GM18505 (cell line): Measurements from ENCODE around the gene CNTLN.
"Not testable (repeated sequence)": the region's sequence is repeated elsewhere in the genome, so short reads cannot be mapped to it uniquely, and the experiment has no call there.

ENCODE experiments used
- ATAC-seq: cut with Tn5 transposase; IDR thresholded peaks from one replicate; pipeline ENCODE4 v1.9.1; 2021; ENCODE audit not compliant: unreplicated experiment
- POLR2A ChIP-seq: IDR thresholded peaks from 4 replicates; pipeline ENCODE4 v1.6.1; 2011; ENCODE audit warnings: borderline replicate concordance; ENCODE audit not compliant: insufficient read depth, insufficient read length; ENCODE audit errors: extremely low read depth

CNTLN gene

GRCh38 chr9:17293685-17294084 lies 158.8 kb downstream of the CNTLN start:
- no peak for TF ChIP-seq POLR2A
- ATAC-seq: no peak

- TF ChIP-seq POLR2A: no peak
- ATAC-seq: no peak
These were observed 160.2 kb downstream of the CNTLN start for GRCh38 chr9:17294822-17295624.

- ATAC-seq: no peak
- no peak for TF ChIP-seq POLR2A
These were observed 180.5 kb downstream of the CNTLN start for GRCh38 chr9:17315341-17315740.

GRCh38 chr9:17318821-17319320 lies 184.0 kb downstream of the CNTLN start:
- no peak for ATAC-seq
- no peak for TF ChIP-seq POLR2A

- ATAC-seq: no peak
- no peak for TF ChIP-seq POLR2A
These were observed 185.0 kb downstream of the CNTLN start for GRCh38 chr9:17319864-17320263.

GRCh38 chr9:17322882-17323864 lies 188.3 kb downstream of the CNTLN start:
- no peak for ATAC-seq
- TF ChIP-seq POLR2A: no peak

GRCh38 chr9:17328331-17328730 lies 193.5 kb downstream of the CNTLN start:
- ATAC-seq: no peak
- TF ChIP-seq POLR2A: no peak

- no peak for ATAC-seq
- no peak for TF ChIP-seq POLR2A
These were observed 195.3 kb downstream of the CNTLN start for GRCh38 chr9:17330097-17330496.

GRCh38 chr9:17332115-17332514 lies 197.3 kb downstream of the CNTLN start:
- no peak for ATAC-seq
- TF ChIP-seq POLR2A: no peak

GRCh38 chr9:17339156-17339555 lies 204.3 kb downstream of the CNTLN start:
- no peak for TF ChIP-seq POLR2A

GRCh38 chr9:17342696-17343095 lies 207.9 kb downstream of the CNTLN start:
- ATAC-seq: no peak
- TF ChIP-seq POLR2A: no peak

More at GRCh38 chr9:17339156-17339555, 204.3 kb downstream of the CNTLN start:
- ATAC-seq: no peak

GRCh38 chr9:17349831-17350230 lies 215.0 kb downstream of the CNTLN start:
- ATAC-seq: no peak
- no peak for TF ChIP-seq POLR2A

- ATAC-seq: not testable (repeated sequence)
These were observed 219.2 kb downstream of the CNTLN start for GRCh38 chr9:17354006-17354405.
